GM12878 (cell line): ENCODE data around the gene PPFIBP1. TPM values are rescaled to one million over a fixed set of nuclear protein-coding genes. Genes with fewer than 3 reads are reported as not detected.

ENCODE experiments used
- ATAC-seq: fragments of 200-7000 bp; cut with Tn5 transposase; 3 replicates; pipeline ENCODE4 v1.9.1; 2020; ENCODE audit warnings: mild to moderate bottlenecking, moderate library complexity
- BruUV-seq: library from RNA; stranded (reverse); fragments of 400-500 nt; replicated peaks from 2 replicates; lab custom pipeline; 2021; lab: Mats Ljungman, UMichigan
- CTCF ChIA-PET: fragments of 300-600 bp; sonication (Branson Sonifier 250); formaldehyde crosslinking; extraction: SDS; loops from one replicate; lab custom pipeline; 2021; ENCODE audit warnings: inconsistent platforms; lab: Yijun Ruan, JAX
- POLR2A ChIA-PET: fragments of 350-600 bp; formaldehyde crosslinking; extraction: SDS; loops from one replicate; lab custom pipeline; 2021; ENCODE audit warnings: inconsistent platforms; lab: Charles Lee
- RAD21 ChIA-PET: fragments of 300-600 bp; sonication (Branson Sonifier 250); formaldehyde crosslinking; loops from one replicate; lab custom pipeline; 2023; ENCODE audit warnings: antibody characterized with exemption; ENCODE audit not compliant: unreplicated experiment; lab: Charles Lee
- SMC1A ChIA-PET: fragments of 300-600 bp; sonication (Branson Sonifier 250); formaldehyde crosslinking; loops from one replicate; lab custom pipeline; 2023; ENCODE audit not compliant: unreplicated experiment, uncharacterized antibody; lab: Charles Lee
- DNase-seq: peaks from one replicate; pipeline ENCODE4 v3.0.0-alpha.2; 2011; ENCODE audit warnings: low read depth, low spot score
- FAIRE-seq: peaks from 3 replicates; lab custom pipeline; 2011; peaks lifted over from hg19 to GRCh38; lab: Jason Lieb, UNC
- H2AFZ ChIP-seq: 2 replicates; pipeline ENCODE4 v1.6.0; 2011; ENCODE audit warnings: low read depth, low read length, control low read depth; ENCODE audit not compliant: control insufficient read depth
- H3K27ac ChIP-seq: 2 replicates; pipeline ENCODE4 v1.5.1; 2011; ENCODE audit warnings: control low read depth; ENCODE audit not compliant: control insufficient read depth, insufficient read depth
- H3K27me3 ChIP-seq, 2 experiments: replicated peaks in 1 of 2; 2 replicates each; pipeline versions ENCODE4 v1.6.0 to v1.6.1; 2011; ENCODE audit warnings: low read length in 1 of 2; ENCODE audit not compliant: control insufficient read depth in 2 of 2, insufficient read depth in 2 of 2
- H3K36me3 ChIP-seq, 2 experiments: 2 replicates each; pipeline ENCODE4 v1.5.1; 2011; ENCODE audit warnings: low read length in 1 of 2; ENCODE audit not compliant: control insufficient read depth in 2 of 2, insufficient read depth in 2 of 2
- H3K4me1 ChIP-seq: 2 replicates; pipeline ENCODE4 v1.6.1; 2011; ENCODE audit warnings: mild to moderate bottlenecking, low read length, moderate library complexity, mixed read lengths; ENCODE audit not compliant: control insufficient read depth, insufficient read depth
- H3K4me2 ChIP-seq: 2 replicates; pipeline ENCODE4 v1.6.0; 2011; ENCODE audit warnings: control low read depth; ENCODE audit not compliant: control insufficient read depth, insufficient read depth
- H3K4me3 ChIP-seq: fragments of 200-600 bp; sonication (generic); 2 replicates; pipeline ENCODE4 v1.5.1; 2016
- H3K79me2 ChIP-seq: 2 replicates; pipeline ENCODE4 v1.6.0; 2011; ENCODE audit warnings: low read length; ENCODE audit not compliant: control insufficient read depth, insufficient read depth
- H3K9ac ChIP-seq: 2 replicates; pipeline ENCODE4 v1.8.0; 2011; ENCODE audit warnings: low read length, control low read depth, mixed read lengths; ENCODE audit not compliant: control insufficient read depth, insufficient read depth
- H3K9me3 ChIP-seq: replicated peaks from 3 replicates; pipeline ENCODE4 v1.5.1; 2011; ENCODE audit warnings: mild to moderate bottlenecking, low read length; ENCODE audit not compliant: control insufficient read depth, insufficient read depth
- H4K20me1 ChIP-seq: 2 replicates; pipeline ENCODE4 v1.6.0; 2011; ENCODE audit not compliant: control insufficient read depth, insufficient read depth
- ASH2L ChIP-seq: fragments of 300-600, 200-600 bp; sonication (generic); IDR thresholded peaks from 2 replicates; pipeline ENCODE4 v1.6.1; 2017; ENCODE audit warnings: low read depth, mild to moderate bottlenecking, borderline replicate concordance
- BRCA1 ChIP-seq: IDR thresholded peaks from 2 replicates; pipeline ENCODE4 v1.6.1; 2011; ENCODE audit warnings: low read depth, low read length, improper control_type of control experiment
- EED ChIP-seq: sonication (generic); IDR thresholded peaks from 2 replicates; pipeline ENCODE4 v1.6.1; 2016; ENCODE audit warnings: antibody characterized with exemption, low read depth
- FOXM1 ChIP-seq: IDR thresholded peaks from 2 replicates; pipeline ENCODE4 v1.6.1; 2012; ENCODE audit warnings: low read depth, mild to moderate bottlenecking, inconsistent platforms, low read length, moderate library complexity
- KAT2A ChIP-seq: conservative IDR thresholded peaks from 2 replicates; pipeline ENCODE4 v1.6.1; 2011; ENCODE audit warnings: low read depth, low read length; ENCODE audit not compliant: control insufficient read depth
- RBBP5 ChIP-seq: fragments of 200-600 bp; sonication (generic); conservative IDR thresholded peaks from 2 replicates; pipeline ENCODE4 v1.6.1; 2016
- TBL1XR1 ChIP-seq: IDR thresholded peaks from 2 replicates; pipeline ENCODE4 v1.6.1; 2012; ENCODE audit warnings: low read depth, low read length, improper control_type of control experiment
- ZNF24 ChIP-seq: fragments of 450-650 bp; IDR thresholded peaks from 2 replicates; pipeline ENCODE4 v1.6.1; 2017; ENCODE audit warnings: antibody characterized with exemption, mild to moderate bottlenecking
- WGBS: methylation state at CpG from one replicate; pipeline ENCODE4 v1.1.6; 2016; ENCODE audit warnings: low lambda C conversion rate; ENCODE audit not compliant: insufficient replicate concordance, insufficient coverage; ENCODE audit errors: missing lambda C conversion rate; 5-methylcytosine and 5-hydroxymethylcytosine counted together
- in situ Hi-C: fragments of 300-500 bp; cut with MboI; formaldehyde crosslinking; loops from 9 replicates; pipeline ENCODE4 v1.14.3; 2018; ENCODE audit warnings: mixed read lengths
- intact Hi-C: fragments of 100-400 bp; cut with micrococcal nuclease; formaldehyde crosslinking; loops from one replicate; pipeline ENCODE4 v1.14.2; 2022; ENCODE audit not compliant: unreplicated experiment
- polyA plus RNA-seq, 11 experiments: library from polyadenylated mRNA; depleted of rRNA in 4 of 11; unstranded in 6 of 11; stranded (reverse) in 5 of 11; fragments of >200 nt; fragmentation: Nextera tagmentation in 4 of 11; fragmentation: Illumina TruSeq in 1 of 11; extraction: Ambion mirVana in 4 of 11; extraction: Trizol in 1 of 11; gene quantifications; 1 replicate in 1 of 11; 2 replicates in 10 of 11; pipeline versions ENCODE4 v1.2.1 to v1.2.3, GENCODE V29; 2011 to 2016; ENCODE audit warnings: inconsistent platforms in 2 of 11, missing spikeins in 2 of 11, low read depth in 1 of 11
- total RNA-seq, 4 experiments: library from RNA; depleted of rRNA in 3 of 4; stranded (reverse); fragments of >200 nt in 3 of 4; fragmentation: Illumina TruSeq in 1 of 4; extraction: Trizol in 1 of 4; gene quantifications; 2 replicates each; pipeline versions ENCODE4 v1.2.1 to v1.2.3, GENCODE V29; 2013 to 2021
- TF ChIP-seq, protein P1 (sequence below): fragments of 450-650 bp; IDR thresholded peaks from 2 replicates; pipeline ENCODE4 v1.6.1; 2017; ENCODE audit warnings: mild to moderate bottlenecking
- TF ChIP-seq, protein P2 (sequence below): fragments of 150-350 bp; IDR thresholded peaks from 2 replicates; pipeline ENCODE4 v1.6.1; 2016; ENCODE audit warnings: low read depth, low read length
- TF ChIP-seq, protein P3 (sequence below): fragments of 450-650 bp; IDR thresholded peaks from 2 replicates; pipeline ENCODE4 v1.6.1; 2017; ENCODE audit warnings: mild to moderate bottlenecking, moderate library complexity
- TF ChIP-seq, protein P4 (sequence below): IDR thresholded peaks from 2 replicates; pipeline ENCODE4 v1.6.1; 2011; ENCODE audit warnings: mild to moderate bottlenecking, low read depth, low read length, moderate library complexity; ENCODE audit not compliant: insufficient replicate concordance
- TF ChIP-seq, protein P5 (sequence below): fragments of 450-650 bp; IDR thresholded peaks from 2 replicates; pipeline ENCODE4 v1.6.1; 2014; ENCODE audit warnings: mild to moderate bottlenecking

The PPFIBP1 gene
- total and polyA plus RNA-seq, 10 of the 15 experiments (the other 5 are each of a cell fraction or from before 2014, with no cell fraction given), result 0.47 to 7.8 (median 3.6) TPM

DNA sequence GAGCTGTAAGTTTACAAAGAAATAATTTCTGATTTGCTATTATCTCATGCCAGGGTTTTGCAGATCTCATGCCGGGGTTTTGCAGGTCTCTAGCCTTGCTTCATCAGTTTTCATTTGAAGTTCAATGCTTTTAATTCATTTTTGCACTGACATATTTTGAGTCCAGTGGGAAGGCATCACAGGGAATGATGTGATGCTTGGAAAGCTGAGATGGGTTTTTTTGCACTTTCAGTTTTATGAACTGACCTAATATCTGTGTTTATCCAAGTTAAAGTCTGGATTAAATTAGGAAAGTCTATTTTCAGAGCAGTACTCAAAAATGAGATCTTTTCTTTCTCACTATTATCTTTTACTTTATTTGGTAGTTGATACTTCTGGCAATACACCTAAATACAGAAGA is 148.6 kb downstream of the PPFIBP1 start:
- DNase-seq (no peak), ATAC-seq (no peak), FAIRE-seq (no peak)
- H2AFZ ChIP-seq, result no peak overlapping the region
- H3K9ac ChIP-seq, result no peak overlapping the region
- no TSS peak for BruUV-seq
- no peak overlapping the region for H3K4me2 ChIP-seq
- SMC1A ChIA-PET, result no interaction called here
- CTCF ChIA-PET, result interaction anchor here (1.1 kb wide), 1 partner anchor 238 kb away, joined by 4 read pairs; no protein-coding TSS in a partner anchor
- no peaks in the 10 kb centered on the region; a peak in 1 of 4 replicates for H3K36me3 ChIP-seq
- no peak overlapping the region for H3K4me3 ChIP-seq
- 54% methylated on average over 1 of the region's 1 CpG for WGBS
- no peaks in the 10 kb centered on the region for H4K20me1 ChIP-seq
- no peaks in the 10 kb centered on the region for H3K27me3 ChIP-seq
- no peaks in the 10 kb centered on the region for H3K9me3 ChIP-seq
- H3K27ac ChIP-seq, result no peak overlapping the region
- intact Hi-C loops, result no loop called here
- no peaks in the 10 kb centered on the region for H3K79me2 ChIP-seq
- no peaks in the 10 kb centered on the region for H3K4me1 ChIP-seq
- RAD21 ChIA-PET, result no interaction called here
- POLR2A ChIA-PET, result no interaction called here
- in situ Hi-C loops, result loop anchor here (25.0 kb wide), 1 partner anchor 235 kb away; the partner anchor contains the start of gene SMCO2
- TF ChIP-seq, protein P1, sequence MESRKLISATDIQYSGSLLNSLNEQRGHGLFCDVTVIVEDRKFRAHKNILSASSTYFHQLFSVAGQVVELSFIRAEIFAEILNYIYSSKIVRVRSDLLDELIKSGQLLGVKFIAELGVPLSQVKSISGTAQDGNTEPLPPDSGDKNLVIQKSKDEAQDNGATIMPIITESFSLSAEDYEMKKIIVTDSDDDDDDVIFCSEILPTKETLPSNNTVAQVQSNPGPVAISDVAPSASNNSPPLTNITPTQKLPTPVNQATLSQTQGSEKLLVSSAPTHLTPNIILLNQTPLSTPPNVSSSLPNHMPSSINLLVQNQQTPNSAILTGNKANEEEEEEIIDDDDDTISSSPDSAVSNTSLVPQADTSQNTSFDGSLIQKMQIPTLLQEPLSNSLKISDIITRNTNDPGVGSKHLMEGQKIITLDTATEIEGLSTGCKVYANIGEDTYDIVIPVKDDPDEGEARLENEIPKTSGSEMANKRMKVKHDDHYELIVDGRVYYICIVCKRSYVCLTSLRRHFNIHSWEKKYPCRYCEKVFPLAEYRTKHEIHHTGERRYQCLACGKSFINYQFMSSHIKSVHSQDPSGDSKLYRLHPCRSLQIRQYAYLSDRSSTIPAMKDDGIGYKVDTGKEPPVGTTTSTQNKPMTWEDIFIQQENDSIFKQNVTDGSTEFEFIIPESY, result no peak
- TF ChIP-seq TBL1XR1 (no peak), BRCA1 (no peak), FOXM1 (no peak), KAT2A (no peak), RBBP5 (no peak), ZNF24 (no peak), ASH2L (no peak), EED (no peak)
- TF ChIP-seq, protein P2, sequence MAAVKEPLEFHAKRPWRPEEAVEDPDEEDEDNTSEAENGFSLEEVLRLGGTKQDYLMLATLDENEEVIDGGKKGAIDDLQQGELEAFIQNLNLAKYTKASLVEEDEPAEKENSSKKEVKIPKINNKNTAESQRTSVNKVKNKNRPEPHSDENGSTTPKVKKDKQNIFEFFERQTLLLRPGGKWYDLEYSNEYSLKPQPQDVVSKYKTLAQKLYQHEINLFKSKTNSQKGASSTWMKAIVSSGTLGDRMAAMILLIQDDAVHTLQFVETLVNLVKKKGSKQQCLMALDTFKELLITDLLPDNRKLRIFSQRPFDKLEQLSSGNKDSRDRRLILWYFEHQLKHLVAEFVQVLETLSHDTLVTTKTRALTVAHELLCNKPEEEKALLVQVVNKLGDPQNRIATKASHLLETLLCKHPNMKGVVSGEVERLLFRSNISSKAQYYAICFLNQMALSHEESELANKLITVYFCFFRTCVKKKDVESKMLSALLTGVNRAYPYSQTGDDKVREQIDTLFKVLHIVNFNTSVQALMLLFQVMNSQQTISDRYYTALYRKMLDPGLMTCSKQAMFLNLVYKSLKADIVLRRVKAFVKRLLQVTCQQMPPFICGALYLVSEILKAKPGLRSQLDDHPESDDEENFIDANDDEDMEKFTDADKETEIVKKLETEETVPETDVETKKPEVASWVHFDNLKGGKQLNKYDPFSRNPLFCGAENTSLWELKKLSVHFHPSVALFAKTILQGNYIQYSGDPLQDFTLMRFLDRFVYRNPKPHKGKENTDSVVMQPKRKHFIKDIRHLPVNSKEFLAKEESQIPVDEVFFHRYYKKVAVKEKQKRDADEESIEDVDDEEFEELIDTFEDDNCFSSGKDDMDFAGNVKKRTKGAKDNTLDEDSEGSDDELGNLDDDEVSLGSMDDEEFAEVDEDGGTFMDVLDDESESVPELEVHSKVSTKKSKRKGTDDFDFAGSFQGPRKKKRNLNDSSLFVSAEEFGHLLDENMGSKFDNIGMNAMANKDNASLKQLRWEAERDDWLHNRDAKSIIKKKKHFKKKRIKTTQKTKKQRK, result no peak
- TF ChIP-seq, protein P3, sequence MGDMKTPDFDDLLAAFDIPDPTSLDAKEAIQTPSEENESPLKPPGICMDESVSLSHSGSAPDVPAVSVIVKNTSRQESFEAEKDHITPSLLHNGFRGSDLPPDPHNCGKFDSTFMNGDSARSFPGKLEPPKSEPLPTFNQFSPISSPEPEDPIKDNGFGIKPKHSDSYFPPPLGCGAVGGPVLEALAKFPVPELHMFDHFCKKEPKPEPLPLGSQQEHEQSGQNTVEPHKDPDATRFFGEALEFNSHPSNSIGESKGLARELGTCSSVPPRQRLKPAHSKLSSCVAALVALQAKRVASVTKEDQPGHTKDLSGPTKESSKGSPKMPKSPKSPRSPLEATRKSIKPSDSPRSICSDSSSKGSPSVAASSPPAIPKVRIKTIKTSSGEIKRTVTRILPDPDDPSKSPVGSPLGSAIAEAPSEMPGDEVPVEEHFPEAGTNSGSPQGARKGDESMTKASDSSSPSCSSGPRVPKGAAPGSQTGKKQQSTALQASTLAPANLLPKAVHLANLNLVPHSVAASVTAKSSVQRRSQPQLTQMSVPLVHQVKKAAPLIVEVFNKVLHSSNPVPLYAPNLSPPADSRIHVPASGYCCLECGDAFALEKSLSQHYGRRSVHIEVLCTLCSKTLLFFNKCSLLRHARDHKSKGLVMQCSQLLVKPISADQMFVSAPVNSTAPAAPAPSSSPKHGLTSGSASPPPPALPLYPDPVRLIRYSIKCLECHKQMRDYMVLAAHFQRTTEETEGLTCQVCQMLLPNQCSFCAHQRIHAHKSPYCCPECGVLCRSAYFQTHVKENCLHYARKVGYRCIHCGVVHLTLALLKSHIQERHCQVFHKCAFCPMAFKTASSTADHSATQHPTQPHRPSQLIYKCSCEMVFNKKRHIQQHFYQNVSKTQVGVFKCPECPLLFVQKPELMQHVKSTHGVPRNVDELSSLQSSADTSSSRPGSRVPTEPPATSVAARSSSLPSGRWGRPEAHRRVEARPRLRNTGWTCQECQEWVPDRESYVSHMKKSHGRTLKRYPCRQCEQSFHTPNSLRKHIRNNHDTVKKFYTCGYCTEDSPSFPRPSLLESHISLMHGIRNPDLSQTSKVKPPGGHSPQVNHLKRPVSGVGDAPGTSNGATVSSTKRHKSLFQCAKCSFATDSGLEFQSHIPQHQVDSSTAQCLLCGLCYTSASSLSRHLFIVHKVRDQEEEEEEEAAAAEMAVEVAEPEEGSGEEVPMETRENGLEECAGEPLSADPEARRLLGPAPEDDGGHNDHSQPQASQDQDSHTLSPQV, result no peak
- TF ChIP-seq, protein P4, sequence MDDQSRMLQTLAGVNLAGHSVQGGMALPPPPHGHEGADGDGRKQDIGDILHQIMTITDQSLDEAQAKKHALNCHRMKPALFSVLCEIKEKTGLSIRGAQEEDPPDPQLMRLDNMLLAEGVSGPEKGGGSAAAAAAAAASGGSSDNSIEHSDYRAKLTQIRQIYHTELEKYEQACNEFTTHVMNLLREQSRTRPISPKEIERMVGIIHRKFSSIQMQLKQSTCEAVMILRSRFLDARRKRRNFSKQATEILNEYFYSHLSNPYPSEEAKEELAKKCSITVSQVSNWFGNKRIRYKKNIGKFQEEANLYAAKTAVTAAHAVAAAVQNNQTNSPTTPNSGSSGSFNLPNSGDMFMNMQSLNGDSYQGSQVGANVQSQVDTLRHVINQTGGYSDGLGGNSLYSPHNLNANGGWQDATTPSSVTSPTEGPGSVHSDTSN, result no peak
- TF ChIP-seq, protein P5, sequence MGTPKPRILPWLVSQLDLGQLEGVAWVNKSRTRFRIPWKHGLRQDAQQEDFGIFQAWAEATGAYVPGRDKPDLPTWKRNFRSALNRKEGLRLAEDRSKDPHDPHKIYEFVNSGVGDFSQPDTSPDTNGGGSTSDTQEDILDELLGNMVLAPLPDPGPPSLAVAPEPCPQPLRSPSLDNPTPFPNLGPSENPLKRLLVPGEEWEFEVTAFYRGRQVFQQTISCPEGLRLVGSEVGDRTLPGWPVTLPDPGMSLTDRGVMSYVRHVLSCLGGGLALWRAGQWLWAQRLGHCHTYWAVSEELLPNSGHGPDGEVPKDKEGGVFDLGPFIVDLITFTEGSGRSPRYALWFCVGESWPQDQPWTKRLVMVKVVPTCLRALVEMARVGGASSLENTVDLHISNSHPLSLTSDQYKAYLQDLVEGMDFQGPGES, result no peak
